ENCODE results near the gene EMX1.

- TF ChIP-seq POLR2AphosphoS5 (IDR thresholded peaks at IDR 0.05; ENCODE audit: borderline replicate concordance, low read depth, low read length) (no peak), EZH2 (IDR thresholded peaks at IDR 0.05) (no peak), FOXP2 (optimal IDR thresholded peaks at IDR 0.05; ENCODE audit: control extremely low read depth, extremely low read length, insufficient read depth) (no peak)
These were observed 25.6 kb downstream of the EMX1 start for GRCh38 chr2:72942881-72943418.

Measured in SK-N-MC (cell line).